ENCODE measurements around the gene ACACB.

ACACB gene

DNA sequence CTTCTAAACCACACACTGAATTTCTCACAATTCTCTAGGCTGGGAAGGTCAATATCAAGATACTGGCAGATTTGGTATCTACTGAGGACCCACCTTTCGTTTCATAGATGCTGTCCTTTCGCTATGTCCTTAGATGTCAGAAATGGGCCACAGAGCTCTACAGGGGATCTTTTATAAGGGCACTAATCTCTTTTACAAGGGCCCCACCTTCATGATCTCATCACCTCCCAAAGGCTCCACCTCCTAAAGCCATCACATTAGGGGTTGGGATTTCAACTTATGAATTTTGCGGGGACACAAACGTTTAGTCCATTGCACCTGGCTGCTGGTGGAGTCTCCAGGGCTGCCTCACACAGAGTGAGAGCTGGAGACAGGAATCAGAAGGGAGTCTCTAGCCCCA lies 79.9 kb downstream of the ACACB start:
- Histone ChIP-seq H3K4me3 (ENCODE audit: low read depth, low read length, poor library complexity, severe bottlenecking) (no peak overlapping the region), H3K4me1 (ENCODE audit: insufficient read depth, low read length, severe bottlenecking) (no peaks in the 10 kb centered on the region), H3K36me3 (ENCODE audit: insufficient read depth, low read length) (no peaks in the 10 kb centered on the region; the same call in 1 of the 2 replicates), H3F3A (ENCODE audit: insufficient read depth, low read length) (no peaks in the 10 kb centered on the region), H3K27ac (ENCODE audit: low read depth, low read length, poor library complexity, severe bottlenecking) (no peak overlapping the region), H3K9me3 (ENCODE audit: low read length) (no peaks in the 10 kb centered on the region), H3K9me2 (ENCODE audit: low read depth, low read length) (no peaks in the 10 kb centered on the region), H4K20me1 (ENCODE audit: insufficient read depth, low read length) (no peaks in the 10 kb centered on the region), H3K4me2 (ENCODE audit: low read length) (no peak overlapping the region), H3K9ac (ENCODE audit: low read length) (no peak overlapping the region), H2AFZ (ENCODE audit: low read length) (no peak overlapping the region), H3K79me2 (ENCODE audit: insufficient read depth, low read length) (no peaks in the 10 kb centered on the region), H3K27me3 (ENCODE audit: insufficient read depth, low read length) (no peaks in the 10 kb centered on the region)
- TF ChIP-seq EZH2 (IDR thresholded peaks at IDR 0.05; ENCODE audit: borderline replicate concordance, low read length): no peak
- TF ChIP-seq, protein P1, sequence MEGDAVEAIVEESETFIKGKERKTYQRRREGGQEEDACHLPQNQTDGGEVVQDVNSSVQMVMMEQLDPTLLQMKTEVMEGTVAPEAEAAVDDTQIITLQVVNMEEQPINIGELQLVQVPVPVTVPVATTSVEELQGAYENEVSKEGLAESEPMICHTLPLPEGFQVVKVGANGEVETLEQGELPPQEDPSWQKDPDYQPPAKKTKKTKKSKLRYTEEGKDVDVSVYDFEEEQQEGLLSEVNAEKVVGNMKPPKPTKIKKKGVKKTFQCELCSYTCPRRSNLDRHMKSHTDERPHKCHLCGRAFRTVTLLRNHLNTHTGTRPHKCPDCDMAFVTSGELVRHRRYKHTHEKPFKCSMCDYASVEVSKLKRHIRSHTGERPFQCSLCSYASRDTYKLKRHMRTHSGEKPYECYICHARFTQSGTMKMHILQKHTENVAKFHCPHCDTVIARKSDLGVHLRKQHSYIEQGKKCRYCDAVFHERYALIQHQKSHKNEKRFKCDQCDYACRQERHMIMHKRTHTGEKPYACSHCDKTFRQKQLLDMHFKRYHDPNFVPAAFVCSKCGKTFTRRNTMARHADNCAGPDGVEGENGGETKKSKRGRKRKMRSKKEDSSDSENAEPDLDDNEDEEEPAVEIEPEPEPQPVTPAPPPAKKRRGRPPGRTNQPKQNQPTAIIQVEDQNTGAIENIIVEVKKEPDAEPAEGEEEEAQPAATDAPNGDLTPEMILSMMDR (IDR thresholded peaks at IDR 0.05; ENCODE audit: low read length): no peak

DNA sequence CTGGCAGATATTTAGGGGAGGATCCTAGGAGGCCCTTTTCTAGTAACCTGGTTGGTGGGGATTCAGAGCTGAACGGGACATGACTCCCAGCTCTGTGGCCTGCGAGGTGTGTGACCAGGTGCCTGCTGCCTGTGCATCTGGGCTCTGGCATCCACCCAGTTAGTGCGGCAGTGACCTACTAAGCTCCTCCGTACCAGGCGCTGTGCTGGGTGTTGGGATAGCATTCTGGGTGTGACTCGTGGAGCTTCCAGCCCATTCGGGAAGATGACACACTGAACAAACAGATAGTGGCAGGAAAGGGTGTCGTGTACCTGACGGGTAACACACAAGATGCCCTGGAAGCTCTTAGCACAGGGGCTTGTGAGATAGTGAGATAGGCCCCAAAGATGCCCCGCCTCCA lies 80.9 kb downstream of the ACACB start:
- Histone ChIP-seq H3K9ac (ENCODE audit: low read length) (no peak overlapping the region), H3K4me2 (ENCODE audit: low read length) (no peak overlapping the region), H3K79me2 (ENCODE audit: insufficient read depth, low read length) (no peaks in the 10 kb centered on the region)

DNA sequence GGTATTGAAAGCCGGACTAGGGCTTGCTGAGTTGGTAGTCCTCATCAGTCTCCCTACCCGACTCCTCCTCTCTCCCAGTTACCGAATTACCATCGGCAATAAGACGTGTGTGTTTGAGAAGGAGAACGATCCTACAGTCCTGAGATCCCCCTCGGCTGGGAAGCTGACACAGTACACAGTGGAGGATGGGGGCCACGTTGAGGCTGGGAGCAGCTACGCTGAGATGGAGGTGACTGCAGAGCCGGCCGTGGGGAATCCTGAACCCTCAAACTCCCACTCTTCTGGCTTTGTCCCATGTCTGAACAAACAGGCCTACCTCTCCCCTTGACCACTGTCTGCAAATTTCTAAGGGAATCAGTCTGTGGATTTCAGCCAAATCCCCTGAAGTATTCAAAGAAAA lies 82.9 kb downstream of the ACACB start:
- no peak for TF ChIP-seq EZH2 (IDR thresholded peaks at IDR 0.05; ENCODE audit: borderline replicate concordance, low read length)
- TF ChIP-seq, protein P1 (IDR thresholded peaks at IDR 0.05; ENCODE audit: low read length): no peak
- Histone ChIP-seq H3K9me3 (ENCODE audit: low read length) (no peaks in the 10 kb centered on the region), H4K20me1 (ENCODE audit: insufficient read depth, low read length) (no peaks in the 10 kb centered on the region), H3K9ac (ENCODE audit: low read length) (no peak overlapping the region), H3K4me2 (ENCODE audit: low read length) (no peak overlapping the region), H2AFZ (ENCODE audit: low read length) (no peak overlapping the region), H3K9me2 (ENCODE audit: low read depth, low read length) (no peaks in the 10 kb centered on the region), H3K4me3 (ENCODE audit: low read depth, low read length, poor library complexity, severe bottlenecking) (no peak overlapping the region), H3K4me1 (ENCODE audit: insufficient read depth, low read length, severe bottlenecking) (no peaks in the 10 kb centered on the region), H3K36me3 (ENCODE audit: insufficient read depth, low read length) (no peaks in the 10 kb centered on the region; the same call in 1 of the 2 replicates), H3F3A (ENCODE audit: insufficient read depth, low read length) (no peaks in the 10 kb centered on the region), H3K27ac (ENCODE audit: low read depth, low read length, poor library complexity, severe bottlenecking) (no peak overlapping the region), H3K27me3 (ENCODE audit: insufficient read depth, low read length) (no peaks in the 10 kb centered on the region), H3K79me2 (ENCODE audit: insufficient read depth, low read length) (no peaks in the 10 kb centered on the region)

More for the DNA sequence above, 80.9 kb downstream of the ACACB start:
- Histone ChIP-seq H2AFZ (ENCODE audit: low read length) (no peak overlapping the region), H3K27me3 (ENCODE audit: insufficient read depth, low read length) (no peaks in the 10 kb centered on the region), H3K4me1 (ENCODE audit: insufficient read depth, low read length, severe bottlenecking) (no peaks in the 10 kb centered on the region), H3K9me3 (ENCODE audit: low read length) (no peaks in the 10 kb centered on the region), H3F3A (ENCODE audit: insufficient read depth, low read length) (no peaks in the 10 kb centered on the region), H3K4me3 (ENCODE audit: low read depth, low read length, poor library complexity, severe bottlenecking) (no peak overlapping the region), H3K36me3 (ENCODE audit: insufficient read depth, low read length) (no peaks in the 10 kb centered on the region; the same call in 1 of the 2 replicates), H3K9me2 (ENCODE audit: low read depth, low read length) (no peaks in the 10 kb centered on the region), H3K27ac (ENCODE audit: low read depth, low read length, poor library complexity, severe bottlenecking) (no peak overlapping the region), H4K20me1 (ENCODE audit: insufficient read depth, low read length) (no peaks in the 10 kb centered on the region)
- TF ChIP-seq, protein P1 (IDR thresholded peaks at IDR 0.05; ENCODE audit: low read length): no peak
- TF ChIP-seq EZH2 (IDR thresholded peaks at IDR 0.05; ENCODE audit: borderline replicate concordance, low read length): no peak

All from OCI-LY1 (cell line).